Tibial nerve (tissue), 4 donors: Measurements from ENCODE around the gene CCDC88B. TPM values are rescaled to one million over a fixed set of nuclear protein-coding genes. Genes with fewer than 3 reads are reported as not detected.

ENCODE experiments used
- DNase-seq, 2 donors: peaks; one replicate each; pipeline ENCODE4 v3.0.0-alpha.2; 2019; ENCODE audit warnings: low spot score in 2 of 2
- H3K27ac ChIP-seq, 4 donors: fragments of 200-600 bp; sonication (generic) in 3 of 4; one replicate each; pipeline ENCODE4 v1.5.1; 2017 to 2019; ENCODE audit warnings: mild to moderate bottlenecking in 1 of 4
- H3K27me3 ChIP-seq, 2 donors: fragments of 200-600 bp; sonication (generic) in 1 of 2; one replicate each; pipeline versions ENCODE4 v1.5.1 to v1.6.0; 2017 to 2019
- H3K36me3 ChIP-seq, 3 donors: fragments of 200-600 bp; sonication (generic); one replicate each; pipeline ENCODE4 v1.5.1; 2018 to 2019
- H3K4me1 ChIP-seq, 4 donors: fragments of 200-600 bp; sonication (generic) in 3 of 4; one replicate each; pipeline ENCODE4 v1.5.1; 2017 to 2019
- H3K4me3 ChIP-seq, 4 donors: fragments of 200-600 bp; sonication (generic) in 3 of 4; one replicate each; pipeline ENCODE4 v1.5.1; 2017 to 2019; ENCODE audit warnings: mild to moderate bottlenecking in 1 of 4, moderate library complexity in 1 of 4
- H3K9me3 ChIP-seq, 4 donors: fragments of 200-600 bp; sonication (generic) in 3 of 4; one replicate each; pipeline ENCODE4 v1.5.1; 2017 to 2019
- CTCF ChIP-seq, 5 experiments: fragments of 200-600 bp in 3 of 5; fragments of 450-650 bp in 2 of 5; sonication (generic) in 3 of 5; IDR thresholded peaks; one replicate each; pipeline ENCODE4 v1.5.1; 2016 to 2019; ENCODE audit warnings: antibody characterized with exemption in 5 of 5, mild to moderate bottlenecking in 3 of 5, moderate library complexity in 2 of 5
- EP300 ChIP-seq, 2 donors: sonication (generic); formaldehyde crosslinking; IDR thresholded peaks; one replicate each; pipeline ENCODE4 v1.6.1; 2017; ENCODE audit warnings: antibody characterized with exemption in 2 of 2, mild to moderate bottlenecking in 1 of 2
- POLR2A ChIP-seq, 2 donors: fragments of 450-650 bp; IDR thresholded peaks; one replicate each; pipeline ENCODE4 v1.6.1; 2017; ENCODE audit warnings: antibody characterized with exemption in 2 of 2, mild to moderate bottlenecking in 2 of 2, moderate library complexity in 2 of 2
- WGBS, 2 donors: methylation state at CpG; one replicate each; pipeline ENCODE4 v1.1.5; 2018; 5-methylcytosine and 5-hydroxymethylcytosine counted together
- total RNA-seq, 4 donors: library from RNA; depleted of rRNA; stranded (reverse); fragments of >200 nt; gene quantifications; one replicate each; pipeline ENCODE4 v1.1.0, GENCODE V29; 2016

Gene CCDC88B
- total RNA-seq, 4 donors from 2014 or later, result 6.9 to 48.0 (median 14.4) TPM

- H3K4me3 ChIP-seq, result no peak overlapping the region
- H3K27me3 ChIP-seq, result peaks cover 0 to 23% of the 10 kb centered on the region in 2 donors
- H3K27ac ChIP-seq, result no peak overlapping the region
- peaks cover 0 to 6% (median 0%) of the 10 kb centered on the region in 4 donors for H3K4me1 ChIP-seq
- no peaks in the 10 kb centered on the region for H3K9me3 ChIP-seq
- H3K36me3 ChIP-seq, result no peaks in the 10 kb centered on the region
- TF ChIP-seq POLR2A (IDR thresholded peaks at IDR 0.05), result no peak
- TF ChIP-seq CTCF (IDR thresholded peaks at IDR 0.05), result no peak
- no peak for TF ChIP-seq EP300 (IDR thresholded peaks at IDR 0.05)
- DNase-seq, result no peak
- WGBS, 2 donors, result 66 to 68% methylated on average over 32 to 35 of the region's 35 CpGs
These were observed 40.1 kb downstream of the CCDC88B start for GRCh38 chr11:64379817-64380709.

- Histone ChIP-seq H3K27me3 (peaks cover 0 to 23% of the 10 kb centered on the region in 2 donors), H3K4me3 (no peak overlapping the region), H3K9me3 (no peaks in the 10 kb centered on the region), H3K4me1 (peaks cover 0 to 6% (median 0%) of the 10 kb centered on the region in 4 donors), H3K27ac (no peak overlapping the region), H3K36me3 (no peaks in the 10 kb centered on the region)
- DNase-seq, result no peak
- WGBS, 2 donors, result 72 to 85% methylated on average over 5 to 6 of the region's 6 CpGs
- no peak for TF ChIP-seq CTCF (IDR thresholded peaks at IDR 0.05)
- no peak for TF ChIP-seq POLR2A (IDR thresholded peaks at IDR 0.05)
- no peak for TF ChIP-seq EP300 (IDR thresholded peaks at IDR 0.05)
These were observed 41.3 kb downstream of the CCDC88B start for GRCh38 chr11:64381350-64381749.

GRCh38 chr11:64382047-64382446, 42.0 kb downstream of the CCDC88B start:
- Histone ChIP-seq H3K27me3 (peaks cover 0 to 23% of the 10 kb centered on the region in 2 donors), H3K27ac (no peak overlapping the region), H3K4me3 (no peak overlapping the region), H3K36me3 (no peaks in the 10 kb centered on the region), H3K4me1 (peaks cover 0 to 6% (median 0%) of the 10 kb centered on the region in 4 donors), H3K9me3 (no peaks in the 10 kb centered on the region)
- DNase-seq, result no peak
- 75 to 78% methylated on average over 6 of the region's 6 CpGs for whole genome bisulfite sequencing, 2 donors
- TF ChIP-seq EP300 (IDR thresholded peaks at IDR 0.05) (no peak), POLR2A (IDR thresholded peaks at IDR 0.05) (no peak), CTCF (IDR thresholded peaks at IDR 0.05) (no peak)

- WGBS, 2 donors, result 79 to 86% methylated on average over 8 of the region's 8 CpGs
- Histone ChIP-seq H3K4me1 (peaks cover 0 to 6% (median 0%) of the 10 kb centered on the region in 4 donors), H3K4me3 (no peak overlapping the region), H3K9me3 (no peaks in the 10 kb centered on the region), H3K27ac (no peak overlapping the region), H3K27me3 (peaks cover 0 to 23% of the 10 kb centered on the region in 2 donors), H3K36me3 (no peaks in the 10 kb centered on the region)
- DNase-seq, result no peak
- TF ChIP-seq POLR2A (IDR thresholded peaks at IDR 0.05), result no peak
- TF ChIP-seq EP300 (IDR thresholded peaks at IDR 0.05), result no peak
- no peak for TF ChIP-seq CTCF (IDR thresholded peaks at IDR 0.05)
These were observed 42.6 kb downstream of the CCDC88B start for GRCh38 chr11:64382586-64382985.

- 86 to 100% methylated on average over 1 of the region's 2 CpGs for WGBS, 2 donors
- H3K4me1 ChIP-seq, result peaks cover 0 to 3% (median 0%) of the 10 kb centered on the region in 4 donors
- no peaks in the 10 kb centered on the region for H3K9me3 ChIP-seq
These were observed 43.6 kb downstream of the CCDC88B start for GRCh38 chr11:64383580-64383979.

More at GRCh38 chr11:64383580-64383979, 43.6 kb downstream of the CCDC88B start:
- no peak for DNase-seq
- no peaks in the 10 kb centered on the region for H3K36me3 ChIP-seq
- H3K27me3 ChIP-seq, result peaks cover 0 to 23% of the 10 kb centered on the region in 2 donors
- no peak overlapping the region for H3K4me3 ChIP-seq
- no peak overlapping the region for H3K27ac ChIP-seq
- no peak for TF ChIP-seq EP300 (IDR thresholded peaks at IDR 0.05)
- TF ChIP-seq CTCF (IDR thresholded peaks at IDR 0.05), result no peak
- no peak for TF ChIP-seq POLR2A (IDR thresholded peaks at IDR 0.05)
